GM21619 (cell line): Measurements from ENCODE around the gene ALX4.

Experiments used
- ATAC-seq: cut with Tn5 transposase; IDR thresholded peaks from one replicate; pipeline ENCODE4 v1.9.1; 2021; ENCODE audit not compliant: unreplicated experiment

Gene ALX4

GRCh38 chr11:44268614-44269080 is 41.3 kb downstream of the ALX4 start:
- no peak for ATAC-seq

- ATAC-seq, result no peak
Measured at GRCh38 chr11:44267750-44268613, 42.0 kb downstream of the ALX4 start.

GRCh38 chr11:44267006-44267749 is 42.8 kb downstream of the ALX4 start:
- ATAC-seq, result no peak

- ATAC-seq, result no peak
Measured at GRCh38 chr11:44266056-44266780, 43.7 kb downstream of the ALX4 start.

- ATAC-seq, result no peak
Measured at GRCh38 chr11:44264761-44265160, 45.2 kb downstream of the ALX4 start.

GRCh38 chr11:44264438-44264749 is 45.5 kb downstream of the ALX4 start:
- ATAC-seq, result no peak

- ATAC-seq, result no peak
Measured at GRCh38 chr11:44263738-44264437, 46.1 kb downstream of the ALX4 start.

- ATAC-seq, result no peak
Measured at GRCh38 chr11:44261800-44262591, 47.9 kb downstream of the ALX4 start.

GRCh38 chr11:44260081-44260480 is 49.9 kb downstream of the ALX4 start:
- ATAC-seq, result no peak

- no peak for ATAC-seq
Measured at GRCh38 chr11:44258839-44259420, 51.0 kb downstream of the ALX4 start.

GRCh38 chr11:44258190-44258489 is 51.8 kb downstream of the ALX4 start:
- no peak for ATAC-seq

GRCh38 chr11:44257338-44258189 is 52.4 kb downstream of the ALX4 start:
- no peak for ATAC-seq

GRCh38 chr11:44256673-44257291 is 53.2 kb downstream of the ALX4 start:
- no peak for ATAC-seq

GRCh38 chr11:44255406-44256071 is 54.4 kb downstream of the ALX4 start:
- ATAC-seq, result no peak

- ATAC-seq, result no peak
Measured at GRCh38 chr11:44252999-44253602, 56.8 kb downstream of the ALX4 start.

GRCh38 chr11:44250421-44250820 is 59.5 kb downstream of the ALX4 start:
- ATAC-seq, result no peak

- no peak for ATAC-seq
Measured at GRCh38 chr11:44248109-44248508, 61.8 kb downstream of the ALX4 start.

GRCh38 chr11:44247508-44247907 is 62.4 kb downstream of the ALX4 start:
- no peak for ATAC-seq
